ENCODE measurements around the gene USF1. TPM values are rescaled to one million over a fixed set of nuclear protein-coding genes. Genes with fewer than 3 reads are reported as not detected.
A peak's percentile ranks its signal among the peaks of the same experiment; 100 is the strongest.
"Not testable (repeated sequence)": the region's sequence is repeated elsewhere in the genome, so short reads cannot be mapped to it uniquely, and the experiment has no call there.

Gene USF1
- total RNA-seq, 1 experiment from 2014 or later = 68.1 TPM

DNA sequence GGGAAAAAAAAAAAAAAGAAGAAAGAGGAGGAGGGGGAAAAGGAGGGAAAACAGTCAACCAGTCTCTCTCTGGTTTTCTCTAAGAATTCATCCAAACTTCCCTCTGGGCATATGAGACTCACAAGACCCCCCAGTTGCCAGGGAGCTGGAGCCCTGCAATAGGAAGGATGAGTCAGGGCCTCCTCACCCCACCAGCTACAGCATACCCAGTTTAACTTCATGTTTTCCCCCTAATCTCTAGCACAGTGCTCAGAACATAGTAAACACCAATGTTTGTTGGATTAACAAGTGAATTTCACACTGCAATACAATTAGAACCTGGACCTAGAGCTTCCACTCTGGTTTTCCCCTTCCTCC lies 32.7 kb downstream of the USF1 start:
- H3K9me3 ChIP-seq (replicated peaks) = no peaks in the 10 kb centered on the region
- no peaks in the 10 kb centered on the region for H3K27me3 ChIP-seq (replicated peaks)
- peak; percentile 25 to 56 for DNase-seq (ENCODE audit: low read depth in 1 of 2, low spot score in 2 of 2)
- peaks cover 16% of the 10 kb centered on the region for H3K4me1 ChIP-seq (replicated peaks)
- no peak overlapping the region for H3K4me3 ChIP-seq
- H3K36me3 ChIP-seq = no peaks in the 10 kb centered on the region
- peak overlapping the region; percentile 75 for H3K27ac ChIP-seq

DNA sequence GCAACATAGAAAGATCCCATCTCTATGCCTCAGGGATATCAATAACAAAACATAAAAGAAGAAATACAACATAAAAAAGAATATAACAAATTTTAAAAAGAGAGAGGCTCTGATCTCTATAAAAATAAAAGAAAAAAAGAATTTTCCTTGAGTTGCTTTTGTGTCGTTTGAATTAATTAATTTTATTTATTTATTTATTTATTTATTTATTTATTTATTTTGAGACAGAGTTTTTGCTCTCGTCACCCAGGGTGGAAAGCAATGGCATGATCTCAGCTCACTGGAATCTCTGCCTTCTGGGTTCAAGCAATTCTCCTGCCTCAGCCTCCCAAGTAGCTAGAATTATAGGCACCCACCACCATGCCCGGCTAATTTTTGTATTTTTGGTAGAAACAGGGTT lies 33.4 kb downstream of the USF1 start:
- DNase-seq (ENCODE audit: low read depth in 1 of 2, low spot score in 2 of 2) = no peak
- Histone ChIP-seq H3K36me3 (no peaks in the 10 kb centered on the region), H3K4me1 (replicated peaks) (peaks cover 16% of the 10 kb centered on the region), H3K27me3 (replicated peaks) (no peaks in the 10 kb centered on the region), H3K9me3 (replicated peaks) (no peaks in the 10 kb centered on the region), H3K4me3 (no peak overlapping the region), H3K27ac (peak overlapping the region; percentile 75)

DNA sequence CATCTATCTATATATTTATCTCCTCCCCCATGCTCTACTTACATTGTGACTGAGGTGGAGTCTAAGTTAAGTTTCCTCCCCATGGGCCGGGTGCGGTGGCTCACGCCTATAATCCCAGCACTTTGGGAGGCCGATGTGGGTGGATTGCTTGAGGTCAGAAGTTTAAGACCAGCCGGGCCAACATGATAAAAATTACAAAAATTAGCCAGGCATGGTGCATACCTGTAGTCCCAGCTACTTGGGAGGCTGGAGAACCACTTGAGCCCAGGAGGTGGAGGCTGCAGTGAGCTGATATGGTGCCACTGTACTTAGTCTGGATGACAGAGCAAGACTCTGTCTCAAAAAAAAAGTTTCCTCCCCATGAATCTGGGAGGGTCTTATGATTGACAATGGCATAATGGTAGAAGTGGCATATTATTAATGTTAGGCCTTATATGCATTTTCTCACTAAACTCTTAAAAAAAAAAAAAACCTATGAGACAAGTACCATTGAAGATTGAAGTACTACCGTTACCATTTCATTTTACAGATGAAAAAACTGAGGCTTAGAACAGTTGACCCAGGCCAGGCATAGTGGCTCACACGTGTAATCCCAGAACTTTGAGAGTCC lies 36.1 kb downstream of the USF1 start:
- Histone ChIP-seq H3K4me3 (no peak overlapping the region), H3K27ac (no peak overlapping the region), H3K4me1 (replicated peaks) (peaks cover 16% of the 10 kb centered on the region), H3K9me3 (replicated peaks) (no peaks in the 10 kb centered on the region), H3K36me3 (no peaks in the 10 kb centered on the region), H3K27me3 (replicated peaks) (no peaks in the 10 kb centered on the region)
- DNase-seq (ENCODE audit: low read depth in 1 of 2, low spot score in 2 of 2) = no peak

DNA sequence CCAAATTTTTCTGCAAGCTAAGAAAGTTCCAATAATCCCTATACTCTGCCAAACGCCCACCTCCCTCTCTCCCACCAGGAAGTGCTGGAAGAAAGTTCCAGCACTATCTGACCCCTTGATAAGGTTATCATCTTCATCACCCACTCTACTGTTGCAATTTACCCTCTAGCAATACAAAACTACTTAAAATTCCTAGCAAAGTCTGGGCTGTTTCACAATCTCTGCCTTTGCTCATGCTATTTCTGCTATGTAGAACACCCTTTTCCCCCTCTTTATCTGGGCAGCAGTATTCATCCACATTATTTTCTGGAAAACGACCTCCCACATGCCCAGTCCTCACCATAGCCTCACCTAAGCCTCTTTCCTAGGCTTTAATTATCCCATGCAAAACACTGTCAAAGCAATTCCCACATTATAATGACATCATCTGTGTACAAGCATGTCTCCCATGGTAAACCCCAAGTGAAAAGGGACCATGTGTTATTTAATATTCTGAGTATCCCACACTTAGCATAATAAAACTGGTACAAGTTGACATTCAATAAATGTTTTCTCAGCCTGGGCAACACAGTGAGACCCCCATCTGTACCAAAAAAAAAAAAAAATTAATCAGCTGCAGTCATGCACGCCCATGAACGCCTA lies 36.8 kb downstream of the USF1 start:
- Histone ChIP-seq H3K4me3 (no peak overlapping the region), H3K9me3 (replicated peaks) (no peaks in the 10 kb centered on the region), H3K36me3 (no peaks in the 10 kb centered on the region), H3K27ac (no peak overlapping the region), H3K4me1 (replicated peaks) (peaks cover 15% of the 10 kb centered on the region), H3K27me3 (replicated peaks) (no peaks in the 10 kb centered on the region)
- DNase-seq (ENCODE audit: low read depth in 1 of 2, low spot score in 2 of 2) = no peak

DNA sequence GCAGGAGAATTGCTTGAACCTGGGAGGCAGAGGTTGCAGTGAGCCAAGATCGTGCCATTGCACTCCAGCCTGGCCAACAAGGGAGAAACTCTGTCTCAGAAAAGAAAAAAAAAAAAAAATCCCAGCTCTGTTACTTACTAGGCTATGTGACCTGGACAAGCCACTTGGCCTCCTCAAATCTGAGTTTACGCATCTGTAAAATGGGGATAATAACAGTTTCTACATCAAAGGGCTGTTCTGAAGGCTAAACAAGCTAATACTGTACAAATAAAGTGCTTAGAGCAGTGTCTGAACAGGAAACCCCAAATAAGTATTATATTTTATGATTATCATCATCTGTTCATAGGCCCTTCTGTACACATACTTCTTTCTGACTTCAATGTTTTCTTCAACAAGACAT lies 38.4 kb downstream of the USF1 start:
- no peak for DNase-seq (ENCODE audit: low read depth in 1 of 2, low spot score in 2 of 2)
- Histone ChIP-seq H3K4me3 (no peak overlapping the region), H3K36me3 (no peaks in the 10 kb centered on the region), H3K4me1 (replicated peaks) (no peaks in the 10 kb centered on the region), H3K27ac (no peak overlapping the region), H3K27me3 (replicated peaks) (no peaks in the 10 kb centered on the region), H3K9me3 (replicated peaks) (no peaks in the 10 kb centered on the region)

DNA sequence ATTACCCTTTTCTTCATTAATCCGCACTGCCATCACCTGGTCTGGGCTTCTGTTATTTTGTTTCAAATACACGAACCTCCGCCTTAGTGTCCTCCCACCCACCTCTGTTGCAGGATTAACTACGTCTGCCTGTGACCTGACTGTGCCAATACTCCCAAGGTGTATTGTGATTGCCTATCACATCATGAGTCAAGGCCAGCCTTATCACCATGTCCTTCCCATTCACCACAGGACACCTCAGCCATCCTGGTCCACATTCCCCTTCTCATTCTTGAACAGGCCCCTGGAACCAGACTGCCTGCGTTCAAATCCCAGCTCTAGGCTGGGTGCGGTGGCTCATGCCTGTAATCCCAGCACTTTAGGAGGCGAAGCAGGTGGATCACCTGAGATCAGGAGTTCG lies 39.2 kb downstream of the USF1 start:
- DNase-seq (ENCODE audit: low read depth in 1 of 2, low spot score in 2 of 2) = no peak
- H3K4me3 ChIP-seq = no peak overlapping the region
- no peaks in the 10 kb centered on the region for H3K36me3 ChIP-seq
- no peaks in the 10 kb centered on the region for H3K9me3 ChIP-seq (replicated peaks)
- H3K27ac ChIP-seq = no peak overlapping the region
- no peaks in the 10 kb centered on the region for H3K27me3 ChIP-seq (replicated peaks)
- no peaks in the 10 kb centered on the region for H3K4me1 ChIP-seq (replicated peaks)

DNA sequence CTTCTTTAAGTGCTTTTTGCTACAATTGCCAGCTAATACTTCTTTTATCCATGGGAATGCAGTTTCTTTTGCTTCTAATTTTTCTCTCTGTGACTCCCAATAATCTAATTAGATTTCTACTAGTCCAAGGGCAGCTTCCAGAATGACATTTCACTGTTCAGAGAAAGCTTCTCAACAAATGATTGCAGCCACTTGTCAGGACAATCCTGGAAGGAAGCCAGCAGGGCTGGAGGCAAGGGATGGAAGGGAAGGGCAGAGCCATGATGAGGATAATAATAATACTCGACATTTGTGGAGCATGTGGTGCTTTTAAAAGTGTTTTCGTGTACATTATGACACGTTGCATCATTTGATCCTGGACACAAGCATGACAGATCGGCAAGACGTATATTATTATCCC lies 44.3 kb downstream of the USF1 start:
- Histone ChIP-seq H3K27me3 (replicated peaks) (no peaks in the 10 kb centered on the region), H3K27ac (no peak overlapping the region)
- DNase-seq (ENCODE audit: low read depth in 1 of 2, low spot score in 2 of 2) = no peak

DNA sequence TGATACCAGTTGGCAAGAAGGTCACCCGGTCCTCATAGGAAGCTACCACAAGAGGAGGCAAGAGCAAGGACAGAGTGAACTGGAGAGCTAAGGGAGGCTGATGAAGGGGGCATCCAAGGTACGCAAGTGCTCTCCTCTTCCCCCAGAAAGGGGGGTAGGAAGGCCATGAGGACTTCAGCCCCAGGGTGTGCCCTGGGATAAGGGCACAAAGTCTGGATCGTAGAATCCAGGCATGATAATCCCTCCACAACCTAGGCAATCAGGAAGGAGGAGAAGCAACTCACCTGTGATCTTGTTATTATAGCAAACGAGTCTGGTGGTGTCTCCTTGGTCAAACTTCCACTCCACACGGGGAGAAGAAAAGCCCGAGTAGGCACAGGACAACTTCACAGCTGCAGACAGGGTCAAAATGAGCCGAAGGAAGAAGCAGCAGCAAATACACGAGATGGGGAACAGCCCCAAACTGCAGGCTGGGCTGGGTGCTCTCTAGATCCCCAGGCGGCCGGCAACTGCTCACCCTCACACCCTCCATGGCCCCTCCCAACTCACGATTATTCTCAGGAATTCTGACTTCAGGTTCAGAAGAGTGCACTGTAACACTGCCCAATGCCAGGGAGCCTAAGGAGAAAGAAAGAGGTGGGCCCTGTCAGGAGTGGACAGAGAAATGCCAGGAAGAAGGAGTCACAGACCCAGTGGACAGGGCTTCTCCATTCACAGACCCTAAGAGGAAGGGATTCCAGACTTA lies 44.9 kb downstream of the USF1 start:
- DNase-seq (ENCODE audit: low read depth in 1 of 2, low spot score in 2 of 2) = no peak
- peaks cover 7% of the 10 kb centered on the region for H3K4me1 ChIP-seq (replicated peaks)

More for the DNA sequence above, 44.3 kb downstream of the USF1 start:
- Histone ChIP-seq H3K9me3 (replicated peaks) (no peaks in the 10 kb centered on the region), H3K4me3 (no peak overlapping the region), H3K36me3 (no peaks in the 10 kb centered on the region), H3K4me1 (replicated peaks) (peaks cover 2% of the 10 kb centered on the region)

DNA sequence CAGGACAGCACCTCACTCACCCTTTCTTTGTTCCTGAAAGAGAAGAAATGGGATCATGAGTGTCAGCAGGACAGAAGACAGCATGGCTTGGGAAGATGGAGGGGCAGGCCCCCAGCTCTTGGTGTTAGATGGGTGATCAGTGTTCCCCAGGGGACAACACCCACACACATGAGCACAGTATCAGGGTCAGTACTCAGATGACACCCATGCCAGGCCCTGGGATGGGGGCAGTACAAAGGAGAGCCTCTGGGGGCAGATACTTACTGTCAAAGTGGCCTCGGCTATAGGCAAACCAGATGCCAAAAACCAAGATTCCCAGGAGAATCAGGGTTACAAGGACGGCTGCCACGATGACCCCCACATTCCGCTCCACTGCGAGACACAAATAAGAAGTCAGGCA lies 46.4 kb downstream of the USF1 start:
- Histone ChIP-seq H3K9me3 (replicated peaks) (no peaks in the 10 kb centered on the region), H3K27ac (no peak overlapping the region), H3K36me3 (no peaks in the 10 kb centered on the region), H3K4me1 (replicated peaks) (peaks cover 16% of the 10 kb centered on the region), H3K4me3 (no peak overlapping the region), H3K27me3 (replicated peaks) (no peaks in the 10 kb centered on the region)
- no peak for DNase-seq (ENCODE audit: low read depth in 1 of 2, low spot score in 2 of 2)

More for the DNA sequence above, 44.9 kb downstream of the USF1 start:
- H3K27ac ChIP-seq = no peak overlapping the region
- no peaks in the 10 kb centered on the region for H3K27me3 ChIP-seq (replicated peaks)
- H3K36me3 ChIP-seq = no peaks in the 10 kb centered on the region
- no peaks in the 10 kb centered on the region for H3K9me3 ChIP-seq (replicated peaks)
- H3K4me3 ChIP-seq = no peak overlapping the region

DNA sequence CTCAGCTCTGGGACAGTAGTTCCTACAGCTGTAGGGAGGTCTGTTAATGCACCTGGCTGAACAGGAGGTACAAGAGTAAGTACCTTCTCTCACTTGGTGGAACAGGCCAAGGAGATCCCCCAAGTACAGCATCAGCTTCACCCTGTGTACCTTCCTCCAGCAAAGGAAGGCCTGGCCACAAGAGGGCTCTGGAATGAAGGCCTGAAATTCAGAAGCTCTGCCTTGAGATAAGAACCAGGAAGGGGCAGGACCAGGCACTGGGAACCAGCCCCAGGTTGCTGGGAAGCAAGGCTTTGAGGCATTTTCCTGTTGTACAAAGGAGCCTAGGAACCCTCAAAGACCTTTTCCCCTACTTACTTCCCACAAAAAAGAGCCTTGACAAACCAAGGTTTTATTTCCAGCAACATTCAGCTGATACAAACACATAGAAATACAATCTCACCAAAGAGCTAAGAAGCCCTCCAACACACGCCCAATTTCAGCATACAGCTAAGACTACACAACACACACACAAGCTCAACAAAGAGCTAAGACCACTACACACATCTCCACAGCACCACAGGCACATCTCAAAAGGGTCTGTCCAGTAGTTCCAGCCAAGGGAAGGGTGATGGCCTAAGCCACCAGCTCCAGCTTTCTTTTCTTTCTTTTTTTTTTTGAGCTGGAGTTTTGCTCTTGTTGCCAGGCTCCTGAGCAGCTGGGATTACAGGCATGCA lies 48.3 kb downstream of the USF1 start:
- peak in 1 of 2 experiments; percentile 24 for DNase-seq (ENCODE audit: low read depth in 1 of 2, low spot score in 2 of 2)
- H3K4me1 ChIP-seq (replicated peaks) = peaks cover 16% of the 10 kb centered on the region

DNA sequence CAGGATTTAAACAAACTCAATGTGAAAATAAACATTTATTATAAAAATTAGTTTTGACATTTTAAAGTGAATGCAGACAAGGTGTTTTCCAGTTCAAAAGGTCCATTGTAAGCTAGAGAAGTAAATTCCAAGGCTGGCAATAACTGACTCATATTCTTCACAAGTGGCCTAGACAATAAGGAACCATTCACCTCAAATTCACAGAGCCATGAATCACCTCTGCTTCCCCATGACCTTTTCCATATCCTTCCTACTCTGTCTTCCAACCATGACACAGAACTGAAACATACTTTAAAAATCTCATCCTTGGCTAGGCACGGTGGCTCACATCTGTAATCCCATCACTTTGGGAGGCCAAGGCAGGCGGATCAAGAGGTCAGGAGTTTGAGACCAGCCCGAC lies 49.6 kb downstream of the USF1 start:
- H3K36me3 ChIP-seq = no peaks in the 10 kb centered on the region
- peak in 1 of 2 experiments; percentile 45 for DNase-seq (ENCODE audit: low read depth in 1 of 2, low spot score in 2 of 2)
- no peaks in the 10 kb centered on the region for H3K27me3 ChIP-seq (replicated peaks)
- no peak overlapping the region for H3K4me3 ChIP-seq
- peak overlapping the region; percentile 36 for H3K27ac ChIP-seq
- H3K4me1 ChIP-seq (replicated peaks) = peaks cover 16% of the 10 kb centered on the region
- no peaks in the 10 kb centered on the region for H3K9me3 ChIP-seq (replicated peaks)

More for the DNA sequence above, 48.3 kb downstream of the USF1 start:
- Histone ChIP-seq H3K9me3 (replicated peaks) (no peaks in the 10 kb centered on the region), H3K27ac (no peak overlapping the region), H3K36me3 (no peaks in the 10 kb centered on the region), H3K4me3 (no peak overlapping the region), H3K27me3 (replicated peaks) (no peaks in the 10 kb centered on the region)

DNA sequence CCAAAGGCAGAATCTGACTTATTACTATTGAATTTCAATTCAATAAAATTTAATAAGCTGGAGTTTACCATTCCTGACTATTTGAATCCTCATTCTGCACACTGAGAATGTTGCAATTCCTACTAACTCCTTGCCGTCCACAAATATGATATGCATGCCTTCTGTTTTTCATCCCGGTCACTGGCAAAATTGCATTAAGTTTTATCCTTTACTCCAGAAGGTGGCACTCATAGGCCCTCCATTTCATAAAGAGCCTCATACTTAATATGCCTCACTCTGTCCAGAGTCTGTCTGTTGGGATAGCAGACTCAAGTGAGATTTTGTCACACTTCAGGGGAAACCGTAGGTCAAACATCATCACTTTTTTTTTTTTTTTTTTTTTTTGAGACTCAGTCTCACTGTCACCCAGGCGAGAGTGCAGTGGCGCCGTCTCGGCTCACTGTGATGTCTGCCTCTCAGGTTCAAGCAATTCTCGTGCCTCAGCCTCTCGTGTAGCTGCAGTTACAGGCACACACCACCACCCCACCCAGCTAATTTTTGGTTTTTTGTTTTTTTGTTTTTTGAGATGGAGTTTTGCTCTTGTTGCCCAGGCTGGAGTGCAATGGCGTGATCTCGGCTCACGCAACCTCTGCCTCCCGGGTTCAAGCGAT lies 52.1 kb downstream of the USF1 start:
- no peak for DNase-seq (ENCODE audit: low read depth in 1 of 2, low spot score in 2 of 2)
- no peaks in the 10 kb centered on the region for H3K36me3 ChIP-seq
- no peaks in the 10 kb centered on the region for H3K9me3 ChIP-seq (replicated peaks)
- H3K27ac ChIP-seq = no peak overlapping the region
- H3K4me1 ChIP-seq (replicated peaks) = peaks cover 25% of the 10 kb centered on the region
- no peaks in the 10 kb centered on the region for H3K27me3 ChIP-seq (replicated peaks)
- H3K4me3 ChIP-seq = no peak overlapping the region

DNA sequence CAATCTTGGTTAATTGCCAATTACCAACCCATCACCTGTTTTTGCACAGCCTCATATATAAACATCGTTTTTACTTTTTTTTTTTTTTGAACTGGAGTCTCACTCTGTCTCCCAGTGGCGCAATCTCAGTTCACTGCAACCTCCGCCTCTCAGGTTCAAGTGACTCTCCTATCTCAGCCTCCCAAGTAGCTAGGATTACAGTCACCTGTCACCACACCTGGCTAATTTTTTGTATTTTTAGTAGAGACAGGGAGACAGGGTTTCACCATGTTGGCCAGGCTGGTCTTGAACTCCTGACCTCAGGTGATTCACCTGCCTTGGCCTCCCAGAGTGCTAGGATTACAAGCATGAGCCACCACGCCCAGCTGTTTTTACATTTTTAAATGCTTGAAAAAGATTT lies 53.7 kb downstream of the USF1 start:
- DNase-seq (ENCODE audit: low read depth in 1 of 2, low spot score in 2 of 2); H3K9me3 ChIP-seq (replicated peaks); H3K36me3 ChIP-seq; H3K27me3 ChIP-seq (replicated peaks); H3K4me3 ChIP-seq; H3K27ac ChIP-seq: not testable (repeated sequence)
- peaks cover 25% of the 10 kb centered on the region for H3K4me1 ChIP-seq (replicated peaks)

Measured in SJSA1 (cell line).